Measurements from ENCODE around the gene PGGHG. TPM values are rescaled to one million over a fixed set of nuclear protein-coding genes. Genes with fewer than 3 reads are reported as not detected.

The PGGHG gene
- total RNA-seq, 2 experiments from 2014 or later, result 670 to 671 TPM

DNA sequence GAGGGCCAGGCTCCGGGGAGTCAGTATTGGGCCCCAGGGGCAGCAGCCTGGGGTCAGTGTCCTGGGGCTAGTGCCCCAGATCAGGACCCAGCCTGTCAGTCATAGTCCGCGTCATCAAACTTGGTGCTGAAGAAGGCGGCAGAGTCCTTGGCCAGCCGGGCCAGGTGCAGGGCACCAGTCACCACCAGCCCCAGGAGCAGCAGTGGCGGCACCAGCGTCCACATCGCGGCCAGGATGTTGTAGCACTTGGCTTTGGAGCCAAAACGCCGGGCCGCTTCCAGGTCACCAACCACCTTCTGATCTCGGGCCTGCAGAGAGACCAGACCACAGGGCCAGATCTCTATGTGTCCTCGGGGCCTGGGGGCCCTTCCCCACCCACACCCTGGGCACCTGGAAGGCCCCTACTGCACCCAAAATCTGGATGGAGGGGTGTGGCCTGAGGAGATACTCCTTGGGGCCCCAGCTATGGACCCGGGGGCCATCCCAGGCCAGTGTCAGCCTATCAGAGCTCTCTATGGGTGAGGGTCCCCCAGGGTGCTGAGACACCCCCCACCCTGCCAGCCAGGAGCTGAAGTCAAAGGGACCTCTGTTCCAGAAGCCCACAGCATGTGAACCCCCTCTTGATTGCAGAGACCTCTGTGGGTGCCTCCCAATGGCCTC lies 9.6 kb downstream of the PGGHG start:
- Mint-ChIP-seq H3K4me1 (ENCODE audit: low read depth) (peaks cover 10% of the 10 kb centered on the region), H3K4me3 (no peak overlapping the region), H3K27ac (no peak overlapping the region), H3K9me3 (no peaks in the 10 kb centered on the region), H3K36me3 (ENCODE audit: low read depth) (peaks cover 4% of the 10 kb centered on the region), H3K27me3 (no peaks in the 10 kb centered on the region)
- TF ChIP-seq, protein P1, sequence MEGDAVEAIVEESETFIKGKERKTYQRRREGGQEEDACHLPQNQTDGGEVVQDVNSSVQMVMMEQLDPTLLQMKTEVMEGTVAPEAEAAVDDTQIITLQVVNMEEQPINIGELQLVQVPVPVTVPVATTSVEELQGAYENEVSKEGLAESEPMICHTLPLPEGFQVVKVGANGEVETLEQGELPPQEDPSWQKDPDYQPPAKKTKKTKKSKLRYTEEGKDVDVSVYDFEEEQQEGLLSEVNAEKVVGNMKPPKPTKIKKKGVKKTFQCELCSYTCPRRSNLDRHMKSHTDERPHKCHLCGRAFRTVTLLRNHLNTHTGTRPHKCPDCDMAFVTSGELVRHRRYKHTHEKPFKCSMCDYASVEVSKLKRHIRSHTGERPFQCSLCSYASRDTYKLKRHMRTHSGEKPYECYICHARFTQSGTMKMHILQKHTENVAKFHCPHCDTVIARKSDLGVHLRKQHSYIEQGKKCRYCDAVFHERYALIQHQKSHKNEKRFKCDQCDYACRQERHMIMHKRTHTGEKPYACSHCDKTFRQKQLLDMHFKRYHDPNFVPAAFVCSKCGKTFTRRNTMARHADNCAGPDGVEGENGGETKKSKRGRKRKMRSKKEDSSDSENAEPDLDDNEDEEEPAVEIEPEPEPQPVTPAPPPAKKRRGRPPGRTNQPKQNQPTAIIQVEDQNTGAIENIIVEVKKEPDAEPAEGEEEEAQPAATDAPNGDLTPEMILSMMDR (IDR thresholded peaks at IDR 0.05), result no peak
- POLR2A ChIA-PET, result interaction anchor here (0.9 to 1.6 kb wide), 4 partner anchors 18 to 48 kb away, joined by 3 to 6 read pairs (median 4); partner anchors contain the start of gene NLRP6
- no peak for ATAC-seq (ENCODE audit: poor library complexity)
- no peaks in the 10 kb centered on the region for H3K27me3 ChIP-seq (ENCODE audit: control insufficient read depth in 1 of 2, insufficient read depth in 2 of 2, low read length in 2 of 2)
- H3K27ac ChIP-seq (ENCODE audit: low read depth in 1 of 2, low read length in 2 of 2), result no peak overlapping the region
- DNase-seq, result peak in 4 of 14 experiments; percentile 1 to 33 (median 16)
- peaks cover 7% of the 10 kb centered on the region for H3K36me3 ChIP-seq (ENCODE audit: insufficient read depth, low read length)
- no peak overlapping the region for H3K4me3 ChIP-seq (ENCODE audit: low read length)
- intact Hi-C loops (cut with DNase I, micrococcal nuclease), result no loop called here
- H3K9me3 ChIP-seq (ENCODE audit: control insufficient read depth in 1 of 2, insufficient read depth in 1 of 2, low read length in 2 of 2), result no peaks in the 10 kb centered on the region
- peaks cover 37% of the 10 kb centered on the region for H3K4me1 ChIP-seq (ENCODE audit: insufficient read depth, low read length)
- CTCF ChIA-PET, result no interaction called here

DNA sequence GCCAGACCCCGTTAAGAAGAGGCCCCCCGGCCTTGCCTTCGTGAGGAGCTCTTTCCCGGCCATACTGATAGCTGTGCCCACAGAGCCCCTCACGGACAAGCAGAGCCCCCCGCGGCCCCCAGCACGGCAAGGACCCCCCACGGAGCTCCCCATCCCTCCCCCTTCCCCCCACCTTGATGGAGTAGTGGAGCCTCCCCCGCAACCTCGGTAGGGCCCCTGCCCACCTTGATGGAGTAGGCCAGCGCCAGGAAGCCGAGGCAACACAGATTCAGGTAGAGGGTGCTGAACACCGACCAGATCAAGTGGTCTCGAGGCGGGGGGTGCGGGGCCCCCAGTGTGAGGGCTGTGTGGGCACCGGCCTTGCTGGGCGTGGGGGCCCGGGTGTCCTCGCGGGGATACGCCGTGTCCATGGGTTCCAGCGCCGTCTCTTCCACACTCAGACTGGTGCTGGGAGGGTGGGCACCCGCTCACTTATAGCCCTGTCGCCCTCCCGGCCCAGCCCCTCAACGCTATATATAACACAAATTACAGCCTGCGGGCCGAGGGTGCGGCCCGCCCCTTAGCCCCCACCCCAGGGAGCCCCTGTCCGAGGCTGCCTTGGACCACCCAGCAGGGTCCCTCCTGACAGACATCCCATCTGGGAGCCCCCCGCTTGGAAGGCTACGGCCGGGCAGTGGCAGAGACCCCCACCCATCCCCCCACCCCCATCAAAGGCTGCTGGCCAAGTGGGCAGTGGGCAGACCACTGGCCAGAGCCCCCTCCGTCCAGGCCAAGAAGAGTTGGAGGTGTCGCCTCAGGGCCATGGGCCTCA lies 10.4 kb downstream of the PGGHG start, which contains the start of gene IFITM5:
IFITM5 (minus strand) TSS at position 446 of the 811 bp plus-strand sequence; CDS start at position 410, 36 bp downstream.
- Mint-ChIP-seq H3K27me3 (no peaks in the 10 kb centered on the region), H3K4me3 (no peak within 1 kb of the TSS)
- intact Hi-C loops (cut with DNase I, micrococcal nuclease), result no loop called here

More for the DNA sequence above, 10.4 kb downstream of the PGGHG start, which contains the start of gene IFITM5:
- Mint-ChIP-seq H3K27ac (no peak within 1 kb of the TSS), H3K36me3 (ENCODE audit: low read depth) (peaks cover 4% of the 10 kb centered on the region), H3K4me1 (ENCODE audit: low read depth) (peaks cover 10% of the 10 kb centered on the region), H3K9me3 (no peaks in the 10 kb centered on the region)
- CTCF ChIA-PET, result interaction anchor here (2.4 kb wide), 1 partner anchor 49 kb away, joined by 7 read pairs; no protein-coding TSS in a partner anchor
- Histone ChIP-seq H3K27me3 (ENCODE audit: control insufficient read depth in 1 of 2, insufficient read depth in 2 of 2, low read length in 2 of 2) (no peaks in the 10 kb centered on the region), H3K9me3 (ENCODE audit: control insufficient read depth in 1 of 2, insufficient read depth in 1 of 2, low read length in 2 of 2) (no peaks in the 10 kb centered on the region), H3K36me3 (ENCODE audit: insufficient read depth, low read length) (peaks cover 5% of the 10 kb centered on the region), H3K27ac (ENCODE audit: low read depth in 1 of 2, low read length in 2 of 2) (no peak within 1 kb of the TSS), H3K4me3 (ENCODE audit: low read length) (no peak within 1 kb of the TSS), H3K4me1 (ENCODE audit: insufficient read depth, low read length) (peaks cover 37% of the 10 kb centered on the region)
- no peak for ATAC-seq (ENCODE audit: poor library complexity)
- TF ChIP-seq, protein P1 (IDR thresholded peaks at IDR 0.05), result no peak
- DNase-seq, result peak in 1 of 14 experiments; percentile 1
- POLR2A ChIA-PET, result interaction anchor here (0.9 to 1.6 kb wide), 3 partner anchors 19 to 49 kb away, joined by 4 to 6 read pairs (median 5); partner anchors contain the start of gene NLRP6
